Measurements from ENCODE around the gene DDX59. TPM values are rescaled to one million over a fixed set of nuclear protein-coding genes. Genes with fewer than 3 reads are reported as not detected.

The DDX59 gene
- total and polyA plus RNA-seq, 9 of the 15 experiments (the other 6 are each of a cell fraction or from before 2014, with no cell fraction given) = 8.3 to 30.4 (median 19.8) TPM

GRCh38 chr1:200620273-200621131, 49.2 kb downstream of the DDX59 start, which contains the start of gene KIF14 (continued):
- TF ChIP-seq MGA (IDR thresholded peaks at IDR 0.05) (peak; percentile 80), HLTF (IDR thresholded peaks at IDR 0.05) (peak; percentile 51; the same call in 1 of the 2 replicates), TAF7 (tag; IDR thresholded peaks at IDR 0.05) (peak; percentile 60; the same call in 1 of the 2 replicates), NCOA2 (IDR thresholded peaks at IDR 0.05; ENCODE audit: partially characterized antibody in 2 of 2) (no peak), ZBTB43 (CRISPR knock-in tag; IDR thresholded peaks at IDR 0.05) (peak; percentile 80), MLLT1 (IDR thresholded peaks at IDR 0.05) (0 out of 4 replicates have a peak, but pooled peaks of 1 of the 2 experiments have one; percentile 62), SNRNP70 (optimal IDR thresholded peaks at IDR 0.05; ENCODE audit: low read depth, low read length) (no peak), DEAF1 (CRISPR knock-in tag; IDR thresholded peaks at IDR 0.05) (no peak), PML (IDR thresholded peaks at IDR 0.05; ENCODE audit: low read length) (peak; percentile 71), ZNF696 (CRISPR knock-in tag; conservative IDR thresholded peaks at IDR 0.05) (no peak)

All from K562 (cell line).